Upper lobe of left lung (tissue), 6 donors: Measurements from ENCODE around the gene KCNJ4. TPM values are rescaled to one million over a fixed set of nuclear protein-coding genes. Genes with fewer than 3 reads are reported as not detected.

Source experiments
- ATAC-seq, 2 donors: fragments of 200-7000 bp; cut with Tn5 transposase; one replicate each; pipeline ENCODE4 v1.9.1; 2022; ENCODE audit warnings: mild to moderate bottlenecking in 2 of 2, moderate library complexity in 2 of 2; ENCODE audit not compliant: low FRiP score in 2 of 2
- DNase-seq, 2 donors: peaks; one replicate each; pipeline ENCODE4 v3.0.0-alpha.2; 2019 to 2020
- H3K27ac ChIP-seq, 4 donors: fragments of 200-600 bp; sonication (generic); one replicate each; pipeline ENCODE4 v1.5.1; 2016 to 2019
- H3K27me3 ChIP-seq, 4 donors: fragments of 200-600 bp; sonication (generic); one replicate each; pipeline ENCODE4 v1.5.1; 2017 to 2019
- H3K36me3 ChIP-seq, 4 donors: fragments of 200-600 bp; sonication (generic); one replicate each; pipeline ENCODE4 v1.5.1; 2016 to 2019
- H3K4me1 ChIP-seq, 4 donors: fragments of 200-600 bp; sonication (generic); one replicate each; pipeline ENCODE4 v1.5.1; 2018 to 2019
- H3K4me3 ChIP-seq, 4 donors: fragments of 200-600 bp; sonication (generic); one replicate each; pipeline ENCODE4 v1.5.1; 2017 to 2019; ENCODE audit warnings: mild to moderate bottlenecking in 2 of 4, moderate library complexity in 1 of 4
- H3K9me3 ChIP-seq, 4 donors: fragments of 200-600 bp; sonication (generic); one replicate each; pipeline ENCODE4 v1.5.1; 2018 to 2019
- CTCF ChIP-seq, 6 experiments: fragments of 450-650 bp in 4 of 6; fragments of 200-600 bp in 2 of 6; sonication (generic) in 2 of 6; IDR thresholded peaks; one replicate each; pipeline ENCODE4 v1.5.1; 2016 to 2019; ENCODE audit warnings: antibody characterized with exemption in 6 of 6
- EP300 ChIP-seq, 4 donors: sonication (generic); formaldehyde crosslinking; IDR thresholded peaks; one replicate each; pipeline ENCODE4 v1.5.1; 2017; ENCODE audit warnings: antibody characterized with exemption in 4 of 4, control low read depth in 2 of 4
- POLR2A ChIP-seq, 4 donors: fragments of 450-650 bp; IDR thresholded peaks; one replicate each; pipeline ENCODE4 v1.5.1; 2016 to 2017; ENCODE audit warnings: antibody characterized with exemption in 4 of 4, mild to moderate bottlenecking in 2 of 4
- POLR2AphosphoS5 ChIP-seq, 2 donors: sonication (generic); formaldehyde crosslinking; IDR thresholded peaks; one replicate each; pipeline ENCODE4 v1.5.1; 2017; ENCODE audit warnings: antibody characterized with exemption in 2 of 2
- WGBS, 2 donors: methylation state at CpG; one replicate each; pipeline ENCODE4 v1.1.5; 2017 to 2018; 5-methylcytosine and 5-hydroxymethylcytosine counted together
- total RNA-seq, 6 donors: library from RNA; depleted of rRNA in 4 of 6; stranded (reverse); fragments of >200 nt in 4 of 6; gene quantifications; one replicate each; pipeline versions ENCODE4 v1.1.0 to v1.2.1, GENCODE V29; 2016 to 2021
- donor health status: DM: no; HTN: no; CAD: no; lungs with moderate emphysema.
- donor health status: DM: no; HTN: yes; CAD: no; lungs with severe emphysema.

The KCNJ4 gene
- total RNA-seq, 6 donors from 2014 or later = not detected

GRCh38 chr22:38482662-38483308 is 27.8 kb upstream of the KCNJ4 start:
- DNase-seq (no peak), ATAC-seq (no peak)
- WGBS, 2 donors = 94 to 97% methylated on average over 6 of the region's 6 CpGs
- H3K4me1 ChIP-seq = peaks cover 0 to 8% (median 0%) of the 10 kb centered on the region in 4 donors
- H3K36me3 ChIP-seq = peaks cover 52 to 88% (median 63%) of the 10 kb centered on the region in 4 donors
- H3K27ac ChIP-seq = no peak overlapping the region
- no peak overlapping the region for H3K4me3 ChIP-seq
- H3K9me3 ChIP-seq = no peaks in the 10 kb centered on the region
- H3K27me3 ChIP-seq = no peaks in the 10 kb centered on the region
- TF ChIP-seq CTCF (IDR thresholded peaks at IDR 0.05) (no peak), POLR2AphosphoS5 (IDR thresholded peaks at IDR 0.05) (no peak), POLR2A (IDR thresholded peaks at IDR 0.05) (no peak), EP300 (IDR thresholded peaks at IDR 0.05) (no peak)

- 86% methylated on average over 8 of the region's 8 CpGs for WGBS, 2 donors
- peaks cover 43 to 79% (median 54%) of the 10 kb centered on the region in 4 donors for H3K36me3 ChIP-seq
- H3K27ac ChIP-seq = peak overlapping the region in 1 of 4 donors; percentile 49
- H3K9me3 ChIP-seq = no peaks in the 10 kb centered on the region
- ATAC-seq (no peak), DNase-seq (no peak)
- H3K4me3 ChIP-seq = no peak overlapping the region
- peaks cover 0 to 8% (median 0%) of the 10 kb centered on the region in 4 donors for H3K4me1 ChIP-seq
- H3K27me3 ChIP-seq = no peaks in the 10 kb centered on the region
- TF ChIP-seq EP300 (IDR thresholded peaks at IDR 0.05) (no peak), POLR2A (IDR thresholded peaks at IDR 0.05) (no peak), CTCF (IDR thresholded peaks at IDR 0.05) (no peak), POLR2AphosphoS5 (IDR thresholded peaks at IDR 0.05) (no peak)
These were observed 26.9 kb upstream of the KCNJ4 start for GRCh38 chr22:38481871-38482332.

- ATAC-seq = peak in 1 of 2 donors; percentile 36
- Histone ChIP-seq H3K9me3 (no peaks in the 10 kb centered on the region), H3K4me3 (no peak overlapping the region), H3K36me3 (peaks cover 37 to 74% (median 48%) of the 10 kb centered on the region in 4 donors), H3K4me1 (peaks cover 0 to 8% (median 0%) of the 10 kb centered on the region in 4 donors), H3K27me3 (no peaks in the 10 kb centered on the region), H3K27ac (peak overlapping the region in 1 of 4 donors; percentile 49)
- TF ChIP-seq EP300 (IDR thresholded peaks at IDR 0.05) (peak in 1 of 4 donors; percentile 10), CTCF (IDR thresholded peaks at IDR 0.05) (no peak)
- WGBS, 2 donors = 92 to 97% methylated on average over 3 of the region's 3 CpGs
- DNase-seq = no peak
These were observed 26.3 kb upstream of the KCNJ4 start for GRCh38 chr22:38481162-38481870.

DNA sequence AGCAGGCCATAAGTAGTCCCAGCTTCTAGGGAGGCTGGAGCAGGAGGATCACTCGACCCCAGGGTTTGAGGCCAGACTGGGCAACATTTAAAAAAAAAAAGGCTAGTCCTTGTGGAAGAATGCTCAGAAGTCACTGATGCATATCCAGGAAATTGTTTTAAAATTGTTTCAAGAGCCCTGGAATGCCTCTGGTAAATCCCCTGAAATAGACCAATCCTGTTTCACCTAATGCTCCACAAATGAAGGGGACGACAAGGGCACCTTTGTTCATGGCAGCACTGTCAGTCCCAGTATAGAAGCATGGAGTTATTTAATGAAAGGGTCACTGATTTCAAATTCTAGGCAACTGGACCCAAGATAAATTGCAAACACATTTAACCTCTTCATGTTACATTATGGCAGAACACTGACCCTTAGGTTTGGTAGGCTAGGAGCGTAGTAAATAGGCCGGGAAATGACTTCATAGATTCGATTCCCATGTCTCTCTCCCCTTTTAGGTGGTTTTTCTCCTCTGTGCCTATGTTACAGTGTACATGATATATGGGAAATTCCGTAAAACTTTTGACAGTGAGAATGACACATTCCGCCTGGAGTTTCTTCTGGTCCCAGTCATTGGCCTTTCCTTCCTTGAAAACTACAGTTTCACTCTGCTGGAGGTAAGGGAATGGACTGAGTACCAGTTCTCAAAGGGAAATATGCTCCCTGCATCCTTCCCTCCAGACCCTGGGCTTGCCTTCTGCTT is 24.3 kb upstream of the KCNJ4 start:
- H3K27ac ChIP-seq = peak overlapping the region in 1 of 4 donors; percentile 10
- peaks cover 18 to 53% (median 29%) of the 10 kb centered on the region in 4 donors for H3K36me3 ChIP-seq
- DNase-seq (no peak), ATAC-seq (no peak)
- TF ChIP-seq POLR2A (IDR thresholded peaks at IDR 0.05) (no peak), EP300 (IDR thresholded peaks at IDR 0.05) (no peak), CTCF (IDR thresholded peaks at IDR 0.05) (no peak), POLR2AphosphoS5 (IDR thresholded peaks at IDR 0.05) (no peak)
- H3K4me3 ChIP-seq = no peak overlapping the region
- no peaks in the 10 kb centered on the region for H3K9me3 ChIP-seq
- no peaks in the 10 kb centered on the region for H3K27me3 ChIP-seq
- peaks cover 0 to 6% (median 0%) of the 10 kb centered on the region in 4 donors for H3K4me1 ChIP-seq
- WGBS, 2 donors = 77% methylated on average over 7 of the region's 7 CpGs
